Retina (tissue), 1 donor: ENCODE measurements around the gene RPP40.

Source experiments
- DNase-seq: peaks from one replicate; pipeline ENCODE4 v3.0.0-alpha.2; 2016

The RPP40 gene

GRCh38 chr6:4969609-4970285 lies 34.1 kb downstream of the RPP40 start:
- DNase-seq: no peak

- no peak for DNase-seq
Measured at GRCh38 chr6:4967301-4968030, 36.4 kb downstream of the RPP40 start.

- DNase-seq: no peak
Measured at GRCh38 chr6:4965562-4966389, 38.1 kb downstream of the RPP40 start.

GRCh38 chr6:4964675-4965561 lies 38.9 kb downstream of the RPP40 start:
- DNase-seq: peak; percentile 14

GRCh38 chr6:4962905-4963304 lies 40.9 kb downstream of the RPP40 start:
- DNase-seq: no peak

- DNase-seq: no peak
Measured at GRCh38 chr6:4961322-4962168, 42.3 kb downstream of the RPP40 start.

GRCh38 chr6:4958624-4959023 lies 45.2 kb downstream of the RPP40 start:
- DNase-seq: no peak

- no peak for DNase-seq
Measured at GRCh38 chr6:4957521-4958231, 46.2 kb downstream of the RPP40 start.

- no peak for DNase-seq
Measured at GRCh38 chr6:4956625-4957024, 47.2 kb downstream of the RPP40 start.

GRCh38 chr6:4953440-4953839 lies 50.4 kb downstream of the RPP40 start:
- DNase-seq: no peak

GRCh38 chr6:4950836-4951533 lies 52.9 kb downstream of the RPP40 start:
- DNase-seq: no peak

GRCh38 chr6:4950076-4950475 lies 53.8 kb downstream of the RPP40 start:
- DNase-seq: no peak

- DNase-seq: no peak
Measured at GRCh38 chr6:4948781-4949450, 54.9 kb downstream of the RPP40 start.

GRCh38 chr6:4947716-4948115 lies 56.1 kb downstream of the RPP40 start:
- no peak for DNase-seq

GRCh38 chr6:4946521-4946920 lies 57.3 kb downstream of the RPP40 start:
- DNase-seq: no peak
